ES-I3 (cell line): Measurements from ENCODE around the gene ZNF385B.

Experiments used
- H3K36me3 ChIP-seq: 2 replicates; pipeline ENCODE4 v1.6.1; 2013; ENCODE audit warnings: mild to moderate bottlenecking, low read length, control low read depth, moderate library complexity; ENCODE audit not compliant: insufficient read depth
- H3K4me1 ChIP-seq: 2 replicates; pipeline ENCODE4 v1.6.1; 2013; ENCODE audit warnings: mild to moderate bottlenecking, control low read depth, low read length; ENCODE audit not compliant: insufficient read depth
- H3K9ac ChIP-seq: 2 replicates; pipeline ENCODE4 v1.6.1; 2013; ENCODE audit warnings: low read depth, mild to moderate bottlenecking, low read length, moderate library complexity
- H3K9me3 ChIP-seq: 2 replicates; pipeline ENCODE4 v1.6.1; 2013; ENCODE audit warnings: mild to moderate bottlenecking, low read length, moderate library complexity; ENCODE audit not compliant: control insufficient read depth, insufficient read depth

Gene ZNF385B

DNA sequence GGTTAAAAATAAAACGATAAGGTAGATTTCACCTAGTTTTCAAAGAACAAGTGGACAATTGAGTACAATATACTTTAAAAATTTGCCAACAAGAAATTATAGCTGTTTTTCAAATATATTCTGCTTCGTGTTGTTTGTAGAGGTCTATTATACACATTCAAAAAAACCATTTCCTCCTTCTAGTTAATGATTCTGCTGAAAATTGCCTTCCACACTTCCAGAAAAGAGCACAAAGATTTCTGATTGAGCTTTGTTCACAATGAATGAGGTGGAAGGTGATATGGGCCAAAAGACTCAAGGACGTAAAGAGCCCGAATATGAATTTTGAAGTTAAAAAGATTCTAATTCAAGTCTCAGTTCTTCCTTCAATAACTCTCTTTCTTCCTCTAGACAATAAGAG is 319.8 kb downstream of the ZNF385B start:
- Histone ChIP-seq H3K9me3 (no peaks in the 10 kb centered on the region; the same call in 1 of the 2 replicates), H3K4me1 (no peaks in the 10 kb centered on the region; the same call in 1 of the 2 replicates), H3K36me3 (no peaks in the 10 kb centered on the region), H3K9ac (no peak overlapping the region)

DNA sequence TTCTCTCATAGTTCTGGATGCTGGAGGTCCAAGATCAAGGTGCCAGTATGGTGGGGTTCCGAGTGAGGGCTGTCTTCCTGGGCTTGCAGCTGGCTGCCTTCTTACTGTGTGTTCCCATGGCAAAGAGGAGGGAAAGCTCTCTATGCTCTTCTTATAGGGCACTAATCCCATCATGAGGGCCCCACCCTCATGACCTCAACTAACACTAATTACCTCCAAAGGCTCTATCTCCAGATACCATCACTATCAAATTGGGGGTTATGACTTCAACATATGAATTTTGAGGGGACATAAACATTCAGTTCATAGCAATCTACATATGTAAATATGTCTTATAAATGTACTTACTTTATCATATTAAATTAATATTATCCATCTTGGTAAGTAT is 322.3 kb downstream of the ZNF385B start:
- H3K36me3 ChIP-seq: no peaks in the 10 kb centered on the region
- no peaks in the 10 kb centered on the region; the same call in 1 of the 2 replicates for H3K4me1 ChIP-seq
- H3K9ac ChIP-seq: no peak overlapping the region
- H3K9me3 ChIP-seq: no peaks in the 10 kb centered on the region; the same call in 1 of the 2 replicates

DNA sequence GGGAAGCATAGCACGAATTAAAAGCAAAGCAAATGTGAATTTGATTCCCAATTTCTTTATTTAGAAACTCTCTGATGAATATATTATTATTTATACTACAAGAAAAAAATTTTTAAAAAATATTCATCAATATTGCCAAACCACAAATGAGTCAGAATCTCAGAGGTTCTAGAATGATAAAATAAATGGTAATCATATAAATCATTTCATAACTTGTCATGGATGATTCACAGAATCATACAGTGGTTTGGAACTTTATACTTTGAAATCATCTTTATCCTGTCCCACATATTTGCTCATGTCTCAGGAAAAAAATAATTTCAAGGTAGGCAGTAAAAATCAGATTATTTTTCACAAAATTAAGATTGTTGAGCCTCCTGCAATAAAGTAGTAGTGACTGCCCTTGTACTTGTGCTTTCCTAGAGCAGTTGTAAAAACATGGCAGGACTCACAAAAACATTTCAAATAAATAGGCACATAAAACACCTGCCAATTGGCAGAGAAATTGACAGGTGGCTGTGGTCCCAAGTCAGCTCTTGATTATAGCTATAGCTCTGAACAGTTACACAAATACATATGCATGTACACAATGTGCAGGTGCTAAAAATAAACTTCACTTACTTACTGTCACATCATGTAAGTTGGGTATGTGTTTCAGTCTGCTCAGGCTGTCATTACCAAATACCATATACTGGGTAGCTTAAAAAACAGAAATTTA is 322.8 kb downstream of the ZNF385B start:
- Histone ChIP-seq H3K9me3 (no peaks in the 10 kb centered on the region; the same call in 1 of the 2 replicates), H3K9ac (no peak overlapping the region), H3K4me1 (no peaks in the 10 kb centered on the region; the same call in 1 of the 2 replicates), H3K36me3 (no peaks in the 10 kb centered on the region)

DNA sequence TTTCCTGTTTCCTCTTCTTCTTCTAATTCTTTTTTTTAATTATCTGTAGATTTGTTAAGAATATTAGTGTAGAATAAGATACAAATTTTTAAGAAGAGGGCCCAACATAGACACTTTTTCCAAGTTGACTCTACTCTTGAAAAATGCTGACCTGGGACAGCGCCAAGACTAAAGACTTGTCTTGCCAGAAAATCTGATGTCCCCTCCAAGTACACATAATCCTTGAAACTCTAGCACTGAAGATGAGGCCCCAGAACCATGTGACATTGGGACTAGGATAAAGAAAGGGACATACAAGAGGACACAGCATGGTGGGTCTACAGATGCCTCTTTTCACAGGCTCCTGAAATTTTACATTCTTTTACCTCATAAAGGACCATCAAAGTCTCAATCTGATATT is 325.2 kb downstream of the ZNF385B start:
- Histone ChIP-seq H3K9me3 (no peaks in the 10 kb centered on the region; the same call in 1 of the 2 replicates), H3K36me3 (no peaks in the 10 kb centered on the region), H3K9ac (no peak overlapping the region), H3K4me1 (peaks cover 3% of the 10 kb centered on the region; the same call in 1 of the 2 replicates)

GRCh38 chr2:179533875-179534274 is 327.5 kb downstream of the ZNF385B start:
- Histone ChIP-seq H3K9me3 (no peaks in the 10 kb centered on the region; the same call in 1 of the 2 replicates), H3K36me3 (no peaks in the 10 kb centered on the region), H3K9ac (no peak overlapping the region), H3K4me1 (peaks cover 3% of the 10 kb centered on the region; the same call in 1 of the 2 replicates)

- no peak overlapping the region for H3K9ac ChIP-seq
- H3K9me3 ChIP-seq: no peaks in the 10 kb centered on the region
- H3K36me3 ChIP-seq: no peaks in the 10 kb centered on the region
Measured at GRCh38 chr2:179532863-179533278, 328.5 kb downstream of the ZNF385B start.

DNA sequence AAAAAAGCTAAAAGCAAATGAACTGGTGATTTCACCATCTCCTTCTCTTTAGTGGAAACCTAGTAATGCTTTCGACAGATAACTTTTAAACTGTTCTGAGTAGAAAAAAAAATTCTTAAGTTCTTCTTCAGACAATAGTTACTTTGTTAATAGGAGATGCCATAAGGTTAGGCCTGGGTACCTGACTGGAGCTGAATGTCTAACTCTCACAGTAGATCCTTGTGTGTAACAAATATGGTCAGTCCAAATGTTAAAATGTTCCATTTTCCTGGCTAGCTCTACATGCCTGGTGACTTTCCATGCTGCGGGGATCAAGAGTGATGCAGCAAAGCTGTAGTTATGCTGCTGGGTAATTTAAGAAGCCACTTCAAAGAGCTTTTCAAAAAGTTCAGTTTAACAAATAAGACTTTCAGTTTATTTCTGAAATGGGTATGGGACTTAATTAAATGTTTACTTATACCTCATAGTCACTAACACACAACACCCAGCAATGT is 332.8 kb downstream of the ZNF385B start:
- Histone ChIP-seq H3K4me1 (peaks cover 3% of the 10 kb centered on the region; the same call in 1 of the 2 replicates), H3K9me3 (no peaks in the 10 kb centered on the region), H3K36me3 (no peaks in the 10 kb centered on the region), H3K9ac (no peak overlapping the region)

More at GRCh38 chr2:179532863-179533278, 328.5 kb downstream of the ZNF385B start:
- peaks cover 3% of the 10 kb centered on the region; the same call in 1 of the 2 replicates for H3K4me1 ChIP-seq

DNA sequence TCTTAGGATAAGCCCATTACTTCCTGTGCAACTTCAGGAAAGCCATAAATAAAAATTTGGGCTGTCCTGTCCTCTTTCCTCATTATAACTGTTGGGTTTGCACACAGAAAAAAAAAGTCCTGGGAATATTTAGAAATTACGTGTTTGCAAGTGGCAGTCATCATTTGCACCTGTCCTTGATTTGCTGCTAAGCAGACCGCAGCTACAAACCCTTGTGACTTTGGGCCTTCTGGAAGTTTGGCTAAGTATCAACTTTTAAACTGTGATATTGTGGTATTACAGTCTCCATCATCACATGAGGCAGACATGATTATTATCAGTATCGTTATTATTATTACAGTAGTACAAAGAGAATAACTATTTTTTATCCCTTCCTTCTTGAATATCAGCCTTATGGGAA is 336.1 kb downstream of the ZNF385B start:
- H3K4me1 ChIP-seq: no peaks in the 10 kb centered on the region
- H3K36me3 ChIP-seq: no peaks in the 10 kb centered on the region
- H3K9ac ChIP-seq: no peak overlapping the region
- H3K9me3 ChIP-seq: no peaks in the 10 kb centered on the region

DNA sequence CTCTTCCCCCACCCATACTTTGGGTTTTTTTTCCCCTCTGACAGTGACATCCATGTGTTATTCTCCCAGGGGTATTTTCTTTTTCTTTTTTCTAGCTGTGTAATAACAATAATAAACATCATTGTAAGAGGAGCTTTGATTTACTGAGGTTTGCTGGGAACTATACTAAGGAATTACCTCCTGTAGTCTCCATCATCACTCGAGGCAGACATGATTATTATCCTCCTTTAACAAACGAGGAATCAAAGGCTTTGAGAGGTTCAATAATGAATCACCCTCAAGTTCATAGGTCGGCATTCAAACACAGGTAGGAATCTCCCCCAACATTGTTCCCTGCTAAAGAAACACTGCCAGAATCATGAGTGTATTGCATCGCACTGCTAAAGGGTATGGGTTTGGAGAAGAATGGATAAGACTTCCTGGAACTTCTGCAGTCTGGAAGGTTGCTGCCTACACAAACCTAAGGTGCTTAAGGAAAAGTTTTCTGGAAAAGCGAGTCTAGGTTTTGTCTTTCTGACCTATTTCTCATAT is 336.5 kb downstream of the ZNF385B start:
- no peaks in the 10 kb centered on the region for H3K36me3 ChIP-seq
- H3K9me3 ChIP-seq: no peaks in the 10 kb centered on the region
- no peaks in the 10 kb centered on the region for H3K4me1 ChIP-seq
- H3K9ac ChIP-seq: no peak overlapping the region

DNA sequence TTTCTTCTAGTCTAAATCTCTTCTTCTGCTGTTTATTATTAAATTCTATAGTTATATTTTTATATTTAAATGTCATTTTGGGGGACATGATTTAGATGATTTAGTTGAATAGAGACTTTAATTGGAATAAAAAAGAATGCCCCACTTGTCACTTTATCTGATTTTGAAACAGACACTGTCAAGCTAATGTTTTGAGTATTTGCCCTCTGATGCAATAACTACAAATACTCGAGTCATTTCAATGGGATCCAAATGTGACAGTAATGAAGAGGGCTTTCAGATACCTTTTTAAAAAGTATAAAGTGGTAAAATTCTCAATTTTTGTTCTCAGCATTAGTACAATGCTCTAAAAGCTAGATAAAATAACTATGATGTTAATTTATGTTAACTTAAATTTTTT is 339.5 kb downstream of the ZNF385B start:
- Histone ChIP-seq H3K9ac (no peak overlapping the region), H3K4me1 (no peaks in the 10 kb centered on the region; the same call in 1 of the 2 replicates), H3K9me3 (no peaks in the 10 kb centered on the region), H3K36me3 (no peaks in the 10 kb centered on the region)

GRCh38 chr2:179518830-179519229 is 342.6 kb downstream of the ZNF385B start:
- H3K9me3 ChIP-seq: no peaks in the 10 kb centered on the region; the same call in 1 of the 2 replicates
- no peaks in the 10 kb centered on the region for H3K36me3 ChIP-seq
- H3K4me1 ChIP-seq: no peaks in the 10 kb centered on the region; the same call in 1 of the 2 replicates
- H3K9ac ChIP-seq: no peak overlapping the region

GRCh38 chr2:179513181-179513580 is 348.2 kb downstream of the ZNF385B start:
- no peaks in the 10 kb centered on the region; the same call in 1 of the 2 replicates for H3K4me1 ChIP-seq
- no peaks in the 10 kb centered on the region; the same call in 1 of the 2 replicates for H3K9me3 ChIP-seq
- no peak overlapping the region for H3K9ac ChIP-seq
- no peaks in the 10 kb centered on the region for H3K36me3 ChIP-seq

DNA sequence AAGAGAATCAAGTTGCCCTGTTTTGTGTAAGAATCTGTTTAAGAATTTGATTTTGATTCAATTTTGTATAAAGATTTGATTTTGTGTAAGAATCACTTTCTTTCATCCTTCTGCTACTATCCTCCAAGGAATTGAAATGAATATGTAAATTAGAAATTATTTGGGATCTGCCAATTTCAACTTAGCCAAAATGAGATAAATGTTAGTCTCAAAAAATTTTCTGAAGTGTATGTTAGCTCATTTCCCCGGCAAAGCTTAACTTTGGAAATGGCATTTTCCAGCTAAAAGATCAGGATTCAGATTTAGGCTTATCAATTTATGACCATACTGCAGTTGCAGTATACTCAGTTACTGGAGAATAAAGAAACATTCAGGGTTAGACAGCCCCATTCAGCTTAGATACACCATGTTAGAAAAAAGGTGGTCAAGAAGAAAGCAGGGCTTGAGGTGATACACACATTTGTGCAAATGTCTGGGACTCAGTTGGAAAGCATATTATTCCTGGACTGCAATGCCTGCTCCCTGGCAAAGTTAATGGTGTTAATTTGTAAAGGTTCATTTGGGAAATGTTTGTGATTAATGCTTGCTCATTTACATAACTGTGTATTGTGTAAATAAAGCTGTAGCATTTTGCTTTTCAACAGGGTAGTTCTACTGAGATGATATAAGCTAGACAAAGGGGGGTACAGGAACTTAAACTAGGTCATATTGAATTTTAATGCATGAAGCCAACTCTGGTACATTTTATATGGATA is 349.0 kb downstream of the ZNF385B start:
- Histone ChIP-seq H3K36me3 (no peaks in the 10 kb centered on the region), H3K4me1 (no peaks in the 10 kb centered on the region; the same call in 1 of the 2 replicates), H3K9me3 (no peaks in the 10 kb centered on the region; the same call in 1 of the 2 replicates), H3K9ac (no peak overlapping the region)

GRCh38 chr2:179511105-179511789 is 350.2 kb downstream of the ZNF385B start:
- Histone ChIP-seq H3K36me3 (no peaks in the 10 kb centered on the region), H3K4me1 (no peaks in the 10 kb centered on the region), H3K9ac (no peak overlapping the region), H3K9me3 (no peaks in the 10 kb centered on the region; the same call in 1 of the 2 replicates)
